GM21825 (cell line): ENCODE results near the gene TBC1D22A.
"Not testable (repeated sequence)": the region's sequence is repeated elsewhere in the genome, so short reads cannot be mapped to it uniquely, and the experiment has no call there.

Experiments used
- ATAC-seq: cut with Tn5 transposase; IDR thresholded peaks from one replicate; pipeline ENCODE4 v1.9.1; 2021; ENCODE audit warnings: mild to moderate bottlenecking, moderate library complexity; ENCODE audit not compliant: unreplicated experiment

Gene TBC1D22A

DNA sequence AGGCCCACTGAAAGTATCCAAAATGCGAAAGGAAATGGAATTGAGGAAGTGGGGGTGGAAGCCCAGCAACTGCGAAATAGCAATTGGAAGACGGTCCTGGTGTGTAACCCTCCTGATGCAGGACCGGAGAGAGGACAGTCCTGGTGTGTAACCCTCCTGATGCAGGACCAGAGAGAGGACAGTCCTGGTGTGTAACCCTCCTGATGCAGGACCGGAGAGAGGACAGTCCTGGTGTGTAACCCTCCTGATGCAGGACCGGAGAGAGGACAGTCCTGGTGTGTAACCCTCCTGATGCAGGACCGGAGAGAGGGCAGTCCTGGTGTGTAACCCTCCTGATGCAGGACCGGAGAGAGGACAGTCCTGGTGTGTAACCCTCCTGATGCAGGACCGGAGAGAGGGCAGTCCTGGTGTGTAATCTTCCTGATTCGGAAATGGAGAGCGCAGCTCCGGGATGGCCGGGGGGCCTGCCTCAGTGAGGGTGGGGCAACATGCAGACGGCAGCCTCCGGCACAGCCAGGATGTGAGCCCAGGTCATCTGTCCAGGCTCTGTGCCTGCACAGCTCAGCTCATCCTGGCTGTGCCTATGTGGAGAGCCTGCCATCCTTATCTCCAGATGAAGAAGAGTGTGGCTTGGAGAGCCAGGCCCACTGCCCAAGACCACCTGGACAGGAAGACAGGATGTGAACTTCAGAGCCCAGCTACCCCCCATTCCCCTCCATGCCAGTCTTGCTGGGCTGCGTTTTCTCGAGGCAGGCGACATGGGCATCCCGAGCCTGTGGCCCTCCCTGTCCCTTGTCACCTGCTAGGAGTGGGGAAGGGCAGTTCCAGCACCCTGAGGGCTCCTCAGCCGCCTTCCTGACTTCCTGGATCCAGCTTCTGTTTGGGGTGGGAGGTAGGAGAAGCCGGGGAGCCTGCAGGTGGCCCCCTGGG is 408.3 kb downstream of the TBC1D22A start:
- ATAC-seq = not testable (repeated sequence)

DNA sequence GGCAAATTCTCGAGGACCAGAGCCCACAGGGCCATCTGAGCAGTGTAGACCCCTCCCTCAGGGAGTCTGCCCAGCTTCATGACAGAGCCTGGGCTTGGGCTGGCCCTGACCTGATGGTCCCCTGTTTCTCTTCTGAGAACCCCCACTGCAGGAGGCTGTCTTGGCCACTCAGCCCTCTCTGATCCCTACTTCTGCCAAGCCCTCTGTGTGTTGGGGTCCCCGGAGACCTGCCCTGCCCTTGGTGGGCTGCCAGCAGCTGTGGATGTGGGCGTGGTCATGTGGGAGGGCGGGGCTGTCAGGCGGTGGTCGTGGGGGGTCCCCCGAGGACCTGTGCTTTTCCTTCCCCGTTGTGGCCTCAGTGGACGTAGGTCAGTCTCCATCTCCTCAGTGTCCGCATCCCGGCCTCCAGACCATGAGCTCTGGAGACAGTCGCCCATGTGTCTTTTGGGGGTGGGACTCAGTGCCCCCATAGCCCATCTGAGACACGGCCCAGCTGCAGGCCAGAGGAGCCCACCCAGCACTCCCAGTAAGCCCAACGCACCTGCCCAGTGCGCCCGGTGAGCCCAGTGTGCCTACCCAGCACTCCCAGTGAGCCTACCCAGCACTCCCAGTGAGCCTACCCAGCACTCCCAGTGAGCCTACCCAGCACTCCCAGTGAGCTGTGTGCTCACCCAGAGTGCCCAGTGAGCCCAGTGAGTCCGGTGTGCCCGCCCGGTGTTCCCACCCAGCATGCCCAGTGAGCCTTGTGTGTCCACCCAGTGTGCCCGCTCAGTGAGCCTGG is 409.2 kb downstream of the TBC1D22A start:
- no peak for ATAC-seq

DNA sequence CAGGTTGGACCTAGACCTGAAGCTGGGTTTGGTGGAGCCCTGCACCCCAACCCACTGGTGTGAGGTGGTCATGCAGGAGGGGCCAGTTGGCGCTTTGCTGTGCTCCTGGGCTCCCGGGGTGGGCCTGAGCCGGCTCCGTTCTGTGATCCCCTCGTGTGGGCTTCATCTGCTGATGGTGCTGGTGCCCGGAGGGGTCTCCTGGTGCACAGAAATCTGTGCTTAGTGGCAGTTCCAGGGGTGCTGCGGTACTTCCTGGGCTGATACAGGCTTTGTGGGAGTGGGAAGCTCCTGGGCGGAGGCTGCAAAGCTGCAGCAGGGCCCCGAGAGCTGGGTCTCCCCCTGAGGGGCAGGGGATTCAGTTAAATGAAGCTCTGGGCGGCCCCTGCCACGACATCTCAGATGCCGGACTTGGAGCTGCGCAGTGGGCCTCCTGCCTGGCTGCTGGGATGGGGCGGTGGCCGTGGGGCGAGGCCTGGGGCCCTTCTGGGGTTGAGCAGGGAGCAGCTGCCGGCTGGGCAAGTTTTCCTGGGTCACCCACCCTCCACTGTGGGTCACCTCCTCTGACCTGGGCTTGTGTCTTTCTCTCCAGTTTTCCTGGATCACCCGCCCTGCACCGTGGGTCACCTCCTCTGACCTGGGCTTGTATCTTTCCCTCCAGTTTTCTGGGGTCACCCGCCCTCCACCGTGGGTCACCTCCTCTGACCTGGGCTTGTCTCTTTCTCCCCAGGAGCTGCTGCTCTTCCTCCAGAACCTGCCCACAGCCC is 410.5 kb downstream of the TBC1D22A start:
- no peak for ATAC-seq

DNA sequence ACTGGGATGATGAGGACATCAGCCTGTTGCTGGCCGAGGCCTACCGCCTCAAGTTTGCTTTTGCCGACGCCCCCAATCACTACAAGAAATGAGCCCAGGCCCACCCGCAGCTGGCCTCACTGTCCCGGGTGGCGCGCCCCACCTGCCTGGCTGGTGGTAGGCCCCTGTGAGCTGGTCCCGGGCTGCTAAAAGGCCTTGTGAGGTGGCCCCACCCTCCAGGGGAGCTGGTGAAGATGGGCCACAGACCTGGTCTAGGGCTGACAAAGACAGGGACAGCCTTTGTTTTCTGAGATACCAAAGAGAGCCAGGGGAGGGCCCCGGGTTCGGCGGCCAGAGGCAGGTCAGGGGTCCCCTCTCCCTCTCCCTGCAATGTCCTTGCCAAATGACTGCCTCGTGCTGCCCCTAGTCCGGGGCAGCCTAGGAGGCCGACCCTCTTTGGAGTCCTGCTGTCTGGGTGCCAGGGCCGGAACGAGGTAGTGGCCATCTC is 411.1 kb downstream of the TBC1D22A start:
- ATAC-seq = no peak

DNA sequence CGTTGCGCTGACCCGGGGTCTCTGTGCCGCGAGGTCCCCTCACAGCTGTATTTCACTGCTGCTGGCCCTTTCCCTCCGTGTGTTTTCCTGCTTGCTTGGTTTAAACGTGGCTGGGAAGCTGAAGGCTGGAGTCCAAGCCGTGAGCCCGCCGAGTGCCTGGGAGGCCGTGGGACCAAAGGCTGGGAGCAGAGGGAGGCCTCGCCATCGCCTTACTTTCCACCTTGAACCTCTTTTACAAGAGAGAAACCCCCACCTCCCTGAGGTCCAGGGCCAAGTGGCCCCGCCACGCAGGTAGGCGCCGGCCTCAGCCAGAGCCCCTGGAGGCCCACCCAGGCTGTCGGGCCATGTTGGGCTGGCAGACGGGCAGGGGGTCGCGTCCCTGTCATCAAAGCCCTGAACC is 411.6 kb downstream of the TBC1D22A start:
- no peak for ATAC-seq

DNA sequence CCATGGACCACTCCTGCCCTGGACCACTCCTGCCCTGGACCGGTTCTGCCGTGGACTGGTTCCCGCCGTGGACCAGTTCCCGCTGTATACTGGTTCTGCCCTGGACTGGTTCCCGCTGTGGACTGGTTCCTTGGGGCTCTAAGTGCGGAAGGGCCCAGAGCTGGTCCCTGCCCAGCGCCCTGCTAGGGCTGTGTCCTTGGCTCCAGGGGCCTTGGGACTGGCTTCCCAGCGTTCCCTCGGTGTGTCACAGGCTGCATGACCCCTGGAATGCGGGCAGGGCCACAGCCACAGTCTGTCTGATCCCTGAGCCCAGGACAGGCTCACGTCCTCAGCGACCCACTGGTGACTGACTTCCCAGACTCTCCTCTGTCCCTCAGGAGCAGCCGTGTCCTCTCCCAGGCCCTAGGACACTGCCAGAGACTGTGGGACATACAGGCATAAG is 412.2 kb downstream of the TBC1D22A start:
- no peak for ATAC-seq

DNA sequence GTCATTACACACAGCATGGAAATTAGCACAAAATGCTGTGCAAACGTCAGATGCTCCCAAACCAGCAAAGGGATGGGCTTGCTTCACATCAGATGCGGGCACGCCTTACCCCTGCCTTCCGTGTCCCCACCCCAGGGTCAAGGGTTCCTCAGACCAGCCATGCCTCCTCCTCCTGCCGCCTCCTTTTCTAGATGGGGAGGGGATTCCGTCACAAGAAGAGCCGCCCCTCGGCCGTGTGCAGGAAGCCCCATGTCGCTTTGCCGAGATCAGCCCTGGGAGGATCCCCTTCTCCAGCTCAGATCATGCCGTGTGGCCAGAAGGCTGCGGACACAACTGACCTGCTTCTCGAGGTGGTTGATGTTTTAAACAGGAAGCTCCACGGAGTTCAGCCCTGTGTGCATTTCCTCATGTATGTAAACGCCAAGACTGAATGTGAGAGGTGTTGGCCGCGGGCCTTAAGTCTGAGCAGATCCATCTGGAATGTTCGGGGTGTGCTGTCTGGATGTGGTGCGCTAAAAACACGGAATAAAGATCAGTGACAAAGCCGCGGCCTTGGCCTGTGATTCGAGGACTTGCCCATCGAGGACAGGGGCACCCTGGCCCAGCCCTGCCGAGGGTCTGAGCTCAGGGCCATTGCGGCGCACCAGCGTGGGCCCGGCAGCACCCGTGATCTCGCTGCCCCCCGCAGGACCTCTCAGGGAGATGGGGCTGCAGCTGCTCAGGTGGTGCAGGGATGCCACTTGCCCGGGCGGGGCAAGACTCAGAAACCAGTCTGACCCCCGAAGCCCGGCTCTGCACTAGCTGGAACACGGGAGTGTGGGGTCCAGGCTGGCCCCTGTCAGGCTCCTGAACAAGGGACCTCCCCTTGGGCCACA is 412.9 kb downstream of the TBC1D22A start:
- ATAC-seq = no peak

DNA sequence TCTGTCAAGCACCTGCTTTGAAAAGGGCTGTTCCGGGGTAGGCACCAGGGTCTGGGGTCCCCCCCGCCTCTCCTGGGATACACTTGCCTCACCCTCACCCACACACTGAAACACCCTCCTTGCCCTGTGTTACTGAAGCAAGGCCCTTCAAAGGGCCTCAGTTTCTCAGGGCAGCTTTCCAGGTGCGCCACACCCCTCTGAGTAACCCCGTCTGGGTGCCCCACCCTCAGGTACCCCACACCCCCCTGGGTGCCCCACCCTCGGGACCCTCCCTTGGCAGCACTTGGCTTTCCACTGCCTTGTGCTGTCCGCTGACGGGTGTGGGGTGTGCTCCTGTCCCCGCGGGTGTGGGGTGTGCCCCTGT is 413.6 kb downstream of the TBC1D22A start:
- no peak for ATAC-seq

DNA sequence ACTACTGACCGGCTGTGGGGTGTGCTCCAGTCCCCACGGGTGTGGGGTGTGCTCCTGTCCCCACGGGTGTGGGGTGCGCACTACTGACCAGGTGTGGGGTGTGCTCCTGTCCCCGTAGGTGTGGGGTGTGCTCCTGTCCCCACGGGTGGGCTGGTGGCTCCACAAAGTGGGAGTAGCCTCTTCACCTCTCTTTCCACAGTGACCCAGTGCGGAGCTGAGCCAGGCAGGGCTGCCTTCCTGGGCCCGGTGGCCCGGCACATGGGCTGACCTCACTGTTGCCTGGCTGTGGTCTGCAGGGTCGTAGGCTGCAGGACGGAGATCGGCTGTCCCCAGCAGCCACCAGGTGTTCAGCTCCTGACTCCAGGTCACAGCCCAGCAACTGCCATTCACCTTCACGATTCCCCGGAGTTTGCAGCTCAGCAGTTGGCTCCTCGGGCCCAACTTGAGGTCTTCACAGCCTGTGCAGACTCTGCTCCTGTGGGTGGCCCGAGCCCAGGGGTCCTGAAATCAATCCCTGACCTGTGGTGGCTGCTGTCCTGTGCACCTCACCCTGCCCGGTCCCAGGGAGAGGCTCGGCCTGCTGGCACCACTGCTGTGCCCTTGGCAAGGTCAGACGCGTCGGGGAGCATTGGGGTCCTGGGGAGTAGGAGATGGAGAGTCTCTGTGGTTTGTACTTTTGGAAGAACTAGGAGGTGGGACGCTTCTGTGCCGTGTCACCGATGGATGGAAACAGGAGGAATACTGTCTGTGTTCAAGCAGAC is 414.3 kb downstream of the TBC1D22A start:
- no peak for ATAC-seq

DNA sequence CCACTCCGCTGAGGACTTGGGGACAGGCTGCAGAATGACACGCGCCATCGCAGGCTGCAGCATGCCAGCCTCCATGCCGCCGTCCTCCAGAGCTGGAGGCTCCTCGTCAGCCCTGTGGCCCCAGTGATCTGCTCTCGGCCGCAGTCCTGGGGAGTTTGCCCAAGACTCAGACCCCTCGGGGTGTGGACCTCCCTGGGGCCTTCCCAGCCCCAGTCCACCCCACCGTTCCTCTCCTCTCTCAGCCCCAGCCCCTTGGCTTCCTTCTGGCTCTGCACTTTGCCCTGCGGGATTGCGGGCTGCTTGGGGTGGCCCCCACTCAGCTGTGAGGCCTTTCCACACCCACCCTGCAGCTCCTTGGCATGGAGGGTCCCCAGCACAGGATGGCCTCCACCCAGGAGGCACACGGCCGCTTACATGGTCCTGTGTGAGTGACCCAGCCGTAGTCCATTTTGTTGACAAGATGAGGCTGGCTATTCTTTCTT is 414.9 kb downstream of the TBC1D22A start:
- ATAC-seq = no peak

DNA sequence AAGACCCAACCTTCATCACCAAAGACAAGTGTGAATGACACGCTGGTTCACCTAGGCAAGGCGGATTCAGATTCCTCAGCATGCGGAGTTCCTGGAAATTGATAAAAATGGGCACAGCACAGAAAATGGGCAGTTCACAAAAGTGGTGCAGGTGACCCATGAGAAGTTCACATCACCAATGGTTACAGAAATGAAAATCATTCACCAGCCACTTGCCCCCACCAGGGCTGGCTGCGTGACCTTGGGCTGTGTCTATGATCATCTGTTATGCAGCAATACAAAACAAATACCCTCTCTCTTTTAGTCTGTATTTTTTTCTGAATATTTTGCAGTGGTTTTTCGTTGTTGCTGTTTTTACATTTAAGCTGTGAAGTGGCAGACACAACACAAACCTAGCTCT is 415.9 kb downstream of the TBC1D22A start:
- no peak for ATAC-seq

DNA sequence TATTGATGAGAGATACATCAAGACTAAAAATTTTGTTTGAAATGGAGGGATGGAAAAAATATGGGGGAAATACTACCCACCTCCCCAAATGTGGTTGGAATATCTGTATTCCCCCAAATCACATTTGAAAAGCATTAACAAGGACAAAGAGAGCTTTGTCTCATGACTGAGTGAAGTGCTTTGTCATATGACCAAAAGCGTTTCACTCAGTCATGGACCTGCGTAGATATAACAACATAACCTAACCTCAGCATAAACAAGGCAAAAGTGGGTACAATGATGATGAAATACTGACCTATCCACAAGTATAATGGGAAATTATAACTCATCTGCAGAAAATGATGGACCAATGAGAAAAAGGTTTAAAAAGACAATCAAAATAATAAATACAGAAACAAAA is 418.3 kb downstream of the TBC1D22A start:
- ATAC-seq = no peak

DNA sequence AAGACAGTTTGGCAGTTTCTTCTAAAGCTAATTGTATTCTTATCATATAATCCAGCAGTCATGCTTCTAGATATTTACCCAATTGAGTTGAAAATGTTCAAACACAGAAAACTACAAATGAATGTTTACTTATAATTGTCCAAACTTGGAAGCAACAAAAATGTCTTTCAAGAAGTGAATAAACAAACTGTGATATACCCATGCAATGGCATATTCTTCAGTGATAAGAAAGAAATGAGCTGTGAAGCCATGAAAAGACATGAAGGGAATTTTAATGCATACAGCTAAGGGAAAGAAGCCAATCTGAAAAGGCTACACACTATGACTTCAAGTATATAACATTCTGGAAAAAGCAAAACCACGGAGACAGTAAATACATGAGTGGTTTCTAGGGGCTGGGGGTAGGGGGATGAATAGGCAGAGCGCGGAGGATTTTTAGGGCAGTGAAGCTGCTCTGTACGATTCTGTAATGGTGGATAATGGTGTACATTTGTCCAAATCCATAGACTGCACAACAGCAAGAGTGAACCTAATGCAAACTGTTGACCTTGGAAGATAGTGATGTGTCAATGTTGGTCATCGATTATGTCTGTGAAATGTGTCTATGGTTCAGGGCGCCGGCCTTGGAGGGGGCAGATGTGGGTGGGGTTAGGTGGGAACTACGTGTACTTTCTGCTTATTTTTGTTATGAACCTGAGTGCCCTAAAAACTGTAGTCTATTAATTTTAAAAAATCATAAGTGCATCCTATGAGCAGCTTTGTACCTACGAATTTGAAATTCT is 424.9 kb downstream of the TBC1D22A start:
- ATAC-seq = no peak

DNA sequence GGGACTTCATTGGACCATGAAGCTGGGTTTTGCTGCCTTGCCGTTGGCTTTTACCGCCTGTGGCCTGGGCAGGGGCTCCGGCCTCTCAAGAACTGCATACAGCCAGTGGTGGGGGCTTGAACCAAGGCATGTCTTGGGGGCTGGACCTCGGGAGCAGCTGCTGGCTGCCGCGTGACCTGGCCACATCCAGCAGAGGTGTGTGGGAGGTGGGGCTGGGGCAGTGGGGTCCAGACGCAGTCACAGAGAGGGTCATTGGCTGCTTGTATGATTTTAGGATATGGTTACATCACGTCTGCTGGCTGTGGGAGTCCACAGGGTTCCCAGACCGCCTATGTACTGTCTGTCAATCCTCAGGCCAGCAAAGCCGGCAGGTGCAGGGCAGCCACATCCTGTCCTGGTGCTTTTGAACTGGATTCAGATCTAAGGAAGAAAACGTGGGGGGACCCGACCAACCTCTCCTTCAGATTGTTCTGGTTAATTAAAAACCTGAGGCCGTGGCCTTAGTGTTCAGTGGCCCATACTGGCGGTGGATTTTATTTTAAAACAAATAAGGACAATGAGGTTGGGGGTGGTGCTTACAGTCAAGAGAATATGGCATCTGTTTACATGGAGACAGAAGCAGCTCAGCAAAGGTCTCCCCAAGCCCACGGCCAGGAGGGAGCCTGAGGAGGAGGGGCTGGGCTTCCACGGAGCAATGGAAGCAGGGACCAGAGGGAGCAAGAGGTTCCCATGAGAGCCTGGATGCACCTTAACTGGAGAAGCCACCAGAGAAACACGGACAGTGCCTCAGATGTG is 426.0 kb downstream of the TBC1D22A start:
- no peak for ATAC-seq

DNA sequence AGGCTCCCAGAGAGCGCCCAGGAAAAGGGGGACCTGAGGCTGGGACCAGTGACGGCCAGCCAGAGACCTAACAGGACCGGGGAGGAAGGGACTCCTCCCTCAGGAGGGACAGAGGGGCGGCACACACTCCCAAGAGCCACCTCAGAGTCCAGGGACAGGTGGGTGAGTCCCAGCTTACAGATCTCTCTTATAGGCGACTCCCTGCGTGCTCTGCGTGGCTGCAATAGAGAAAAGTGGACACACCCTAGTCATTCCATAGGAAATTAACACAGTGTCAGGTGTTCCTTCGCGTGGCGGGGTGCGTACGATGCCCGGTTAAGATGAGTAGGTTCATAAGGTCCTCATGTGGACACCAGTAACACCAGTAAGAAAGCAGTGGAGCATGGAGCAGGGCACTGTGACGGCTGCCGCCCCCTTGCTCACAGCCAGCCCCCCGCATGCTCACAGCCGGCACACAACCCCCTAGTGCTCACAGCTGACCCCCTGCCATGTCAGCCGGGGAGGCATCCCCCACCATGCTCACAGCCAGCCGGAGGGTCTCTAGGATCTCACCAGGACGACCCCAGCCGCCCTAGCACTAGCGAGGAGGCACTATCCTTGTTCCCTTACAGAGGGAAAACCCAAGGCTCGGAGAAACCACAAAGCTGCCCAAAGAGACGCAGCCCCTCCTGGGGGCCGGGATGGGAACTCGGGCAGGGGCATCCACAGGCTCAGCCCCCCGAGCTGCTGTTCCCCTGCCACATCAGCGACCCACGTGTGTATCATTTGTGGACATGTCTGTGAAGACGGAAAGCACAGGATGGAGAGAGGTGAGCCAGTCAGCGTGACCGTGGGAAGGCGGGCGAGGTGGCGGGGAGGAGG is 426.8 kb downstream of the TBC1D22A start:
- no peak for ATAC-seq

DNA sequence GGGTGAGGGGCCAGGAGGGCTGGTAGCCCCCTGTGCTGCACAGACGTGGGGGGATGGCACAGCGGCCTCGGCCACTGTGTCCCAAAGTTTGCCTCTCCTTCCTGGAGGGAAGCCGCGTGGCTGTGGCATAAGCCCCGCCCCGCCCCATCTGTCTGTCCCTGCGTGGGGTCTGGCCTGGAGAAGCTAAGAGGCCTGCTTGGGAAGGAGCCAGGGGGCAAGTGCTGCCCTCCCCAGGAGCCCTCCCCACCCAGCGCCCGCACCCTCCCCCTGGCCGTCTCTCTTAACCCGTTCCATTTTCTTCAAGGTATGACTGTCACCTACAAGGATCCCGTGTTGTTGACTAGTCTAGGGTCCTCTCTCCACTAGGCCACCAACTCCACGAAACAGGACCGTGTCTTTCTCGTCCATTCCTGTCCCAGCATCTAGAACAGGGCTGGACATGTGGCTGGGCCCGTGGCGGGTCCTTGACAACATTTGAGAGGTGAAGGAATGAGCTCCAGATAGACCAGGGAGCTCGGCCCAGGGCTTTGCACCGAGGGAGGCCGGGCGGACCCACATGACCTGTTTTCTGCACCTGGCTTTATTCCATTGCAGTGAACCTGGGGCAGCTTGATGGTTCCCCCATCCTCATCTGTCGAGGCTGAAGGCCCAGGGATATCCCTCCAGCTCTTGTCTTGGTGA is 428.0 kb downstream of the TBC1D22A start:
- no peak for ATAC-seq
